Fibroblast of lung (primary cell): Measurements from ENCODE around the gene NEK1. TPM values are rescaled to one million over a fixed set of nuclear protein-coding genes. Genes with fewer than 3 reads are reported as not detected.

Experiments
- DNase-seq, 2 donors: peaks; one replicate each; pipeline versions ENCODE4 v3.0.0 to v3.0.0-alpha.2; 2010; ENCODE audit warnings: low read depth in 2 of 2
- H2AFZ ChIP-seq: 2 replicates; pipeline ENCODE4 v1.5.1; 2012; ENCODE audit warnings: low read length, control low read depth, inconsistent platforms
- H3K27ac ChIP-seq: 2 replicates; pipeline ENCODE4 v1.5.1; 2011; ENCODE audit warnings: low read length, control low read depth; ENCODE audit not compliant: insufficient read depth
- H3K27me3 ChIP-seq: 2 replicates; pipeline ENCODE4 v1.5.1; 2011; ENCODE audit warnings: mild to moderate bottlenecking, low read length; ENCODE audit not compliant: control insufficient read depth, insufficient read depth
- H3K36me3 ChIP-seq: 2 replicates; pipeline ENCODE4 v1.5.1; 2011; ENCODE audit warnings: low read length; ENCODE audit not compliant: control insufficient read depth, insufficient read depth
- H3K4me1 ChIP-seq: 2 replicates; pipeline ENCODE4 v1.5.1; 2011; ENCODE audit warnings: low read length; ENCODE audit not compliant: control insufficient read depth, insufficient read depth; ENCODE audit errors: extremely low read depth
- H3K4me2 ChIP-seq: 2 replicates; pipeline ENCODE4 v1.5.1; 2011; ENCODE audit warnings: low read length, control low read depth; ENCODE audit not compliant: insufficient read depth; ENCODE audit errors: extremely low read depth
- H3K4me3 ChIP-seq, 4 experiments: fragments of 200-600 bp in 1 of 4; sonication (generic) in 1 of 4; replicated peaks in 1 of 4; 2 replicates each; pipeline ENCODE4 v1.5.1; 2011 to 2016; ENCODE audit warnings: low read length in 4 of 4, low read depth in 3 of 4, mild to moderate bottlenecking in 3 of 4, control low read depth in 2 of 4, inconsistent platforms in 1 of 4, mixed read lengths in 1 of 4; ENCODE audit not compliant: insufficient read depth in 1 of 4; ENCODE audit errors: control extremely low read depth in 1 of 4
- H3K79me2 ChIP-seq: 2 replicates; pipeline ENCODE4 v1.5.1; 2012; ENCODE audit warnings: mild to moderate bottlenecking, low read length, inconsistent platforms; ENCODE audit not compliant: control insufficient read depth, insufficient read depth
- H3K9ac ChIP-seq: 2 replicates; pipeline ENCODE4 v1.5.1; 2011; ENCODE audit warnings: mild to moderate bottlenecking, low read length, control low read depth; ENCODE audit not compliant: insufficient read depth
- H3K9me3 ChIP-seq: 2 replicates; pipeline ENCODE4 v1.5.1; 2012; ENCODE audit warnings: low read depth, low read length; ENCODE audit not compliant: control insufficient read depth, insufficient read depth
- H4K20me1 ChIP-seq: 2 replicates; pipeline ENCODE4 v1.5.1; 2011; ENCODE audit warnings: low read length; ENCODE audit not compliant: control insufficient read depth, insufficient read depth; ENCODE audit errors: extremely low read depth
- EZH2 ChIP-seq: IDR thresholded peaks from 2 replicates; pipeline ENCODE4 v1.5.1; 2012; ENCODE audit warnings: low read length, control low read depth, mild to moderate bottlenecking; ENCODE audit errors: missing control alignments
- polyA plus RNA-seq, 2 donors: library from polyadenylated mRNA; depleted of rRNA in 1 of 2; stranded (reverse) in 1 of 2; unstranded in 1 of 2; fragments of >200 nt; gene quantifications; 2 replicates each; pipeline ENCODE4 v1.2.1, GENCODE V29; 2011 to 2012; ENCODE audit warnings: missing spikeins in 1 of 2
- total RNA-seq: library from RNA; depleted of rRNA; stranded (reverse); fragments of >200 nt; gene quantifications from 2 replicates; pipeline ENCODE4 v1.2.1, GENCODE V29; 2014
- TF ChIP-seq, protein P1 (sequence below), 2 donors: IDR thresholded peaks in 1 of 2; conservative IDR thresholded peaks in 1 of 2; 1 replicate in 1 of 2; 2 replicates in 1 of 2; pipeline ENCODE4 v1.5.1; 2011 to 2012; ENCODE audit warnings: low read length in 2 of 2, control low read depth in 1 of 2, inconsistent platforms in 1 of 2, low read depth in 1 of 2, mild to moderate bottlenecking in 1 of 2

The NEK1 gene
- total and polyA plus RNA-seq, 2 donors (not counting 1 experiment from before 2014, with no cell fraction given): 8.6 to 17.0 TPM

DNA sequence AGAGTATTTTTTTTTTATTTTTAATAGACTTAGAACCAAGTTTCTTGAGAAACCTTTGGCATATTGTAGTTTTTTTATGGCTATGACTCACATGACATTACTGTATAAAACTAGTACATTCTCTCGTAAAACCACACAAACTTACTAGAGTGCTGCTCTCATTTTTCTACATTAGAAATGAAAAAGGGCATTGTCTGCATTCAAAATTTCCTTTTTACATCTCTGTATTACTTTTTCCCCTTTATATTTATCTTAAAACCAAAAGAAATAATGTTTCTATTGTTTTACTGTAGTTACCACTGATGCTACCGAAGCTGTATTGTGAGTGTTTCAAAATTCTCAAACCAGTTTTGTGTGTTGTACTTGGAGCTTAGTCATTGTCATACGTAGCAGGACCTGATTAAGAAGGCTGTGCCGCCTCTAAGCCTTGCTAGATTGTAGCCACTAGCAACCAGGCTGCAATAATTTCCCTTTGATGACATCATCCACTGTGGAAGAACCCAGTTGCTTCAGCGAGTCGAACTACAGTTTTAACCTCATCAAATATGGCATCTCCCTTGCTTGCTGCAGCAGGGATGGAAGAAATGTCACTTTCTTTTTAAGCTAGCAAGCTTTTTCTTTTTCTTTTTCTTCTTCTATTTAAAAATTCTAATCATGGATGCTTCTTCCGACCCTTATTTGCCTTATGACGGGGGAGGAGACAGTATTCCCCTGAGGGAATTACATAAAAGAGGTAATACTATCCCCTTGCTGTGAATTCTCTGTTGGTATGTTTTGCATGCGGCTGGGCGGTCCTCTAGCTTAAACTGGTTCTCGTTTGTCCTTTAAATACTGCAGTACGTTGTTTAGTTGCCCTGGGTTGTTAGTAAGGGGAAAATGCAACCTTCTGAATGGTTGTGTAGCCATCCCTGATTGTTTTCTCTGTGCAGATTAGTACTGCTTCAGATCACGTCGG, 47.6 kb upstream of the NEK1 start:
- no peaks in the 10 kb centered on the region for H3K9me3 ChIP-seq
- H3K4me1 ChIP-seq: no peaks in the 10 kb centered on the region
- H3K4me3 ChIP-seq: peak overlapping the region; percentile 63 to 91 (median 66)
- TF ChIP-seq EZH2: no peak
- TF ChIP-seq, protein P1, sequence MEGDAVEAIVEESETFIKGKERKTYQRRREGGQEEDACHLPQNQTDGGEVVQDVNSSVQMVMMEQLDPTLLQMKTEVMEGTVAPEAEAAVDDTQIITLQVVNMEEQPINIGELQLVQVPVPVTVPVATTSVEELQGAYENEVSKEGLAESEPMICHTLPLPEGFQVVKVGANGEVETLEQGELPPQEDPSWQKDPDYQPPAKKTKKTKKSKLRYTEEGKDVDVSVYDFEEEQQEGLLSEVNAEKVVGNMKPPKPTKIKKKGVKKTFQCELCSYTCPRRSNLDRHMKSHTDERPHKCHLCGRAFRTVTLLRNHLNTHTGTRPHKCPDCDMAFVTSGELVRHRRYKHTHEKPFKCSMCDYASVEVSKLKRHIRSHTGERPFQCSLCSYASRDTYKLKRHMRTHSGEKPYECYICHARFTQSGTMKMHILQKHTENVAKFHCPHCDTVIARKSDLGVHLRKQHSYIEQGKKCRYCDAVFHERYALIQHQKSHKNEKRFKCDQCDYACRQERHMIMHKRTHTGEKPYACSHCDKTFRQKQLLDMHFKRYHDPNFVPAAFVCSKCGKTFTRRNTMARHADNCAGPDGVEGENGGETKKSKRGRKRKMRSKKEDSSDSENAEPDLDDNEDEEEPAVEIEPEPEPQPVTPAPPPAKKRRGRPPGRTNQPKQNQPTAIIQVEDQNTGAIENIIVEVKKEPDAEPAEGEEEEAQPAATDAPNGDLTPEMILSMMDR (conservative IDR thresholded peaks at IDR 0.05 in 1 of 2, IDR thresholded peaks at IDR 0.05 in 1 of 2; ENCODE audit: low read depth in 1 of 2, low read length in 2 of 2): no peak
- H3K9ac ChIP-seq: peak overlapping the region; percentile 69
- H3K27me3 ChIP-seq: no peaks in the 10 kb centered on the region
- peak overlapping the region; percentile 70 for H2AFZ ChIP-seq
- peak; percentile 99 for DNase-seq
- H3K27ac ChIP-seq: peak overlapping the region; percentile 96
- no peaks in the 10 kb centered on the region for H4K20me1 ChIP-seq
- H3K36me3 ChIP-seq: no peaks in the 10 kb centered on the region
- peak overlapping the region; percentile 98 for H3K4me2 ChIP-seq
- peaks cover 25% of the 10 kb centered on the region for H3K79me2 ChIP-seq

DNA sequence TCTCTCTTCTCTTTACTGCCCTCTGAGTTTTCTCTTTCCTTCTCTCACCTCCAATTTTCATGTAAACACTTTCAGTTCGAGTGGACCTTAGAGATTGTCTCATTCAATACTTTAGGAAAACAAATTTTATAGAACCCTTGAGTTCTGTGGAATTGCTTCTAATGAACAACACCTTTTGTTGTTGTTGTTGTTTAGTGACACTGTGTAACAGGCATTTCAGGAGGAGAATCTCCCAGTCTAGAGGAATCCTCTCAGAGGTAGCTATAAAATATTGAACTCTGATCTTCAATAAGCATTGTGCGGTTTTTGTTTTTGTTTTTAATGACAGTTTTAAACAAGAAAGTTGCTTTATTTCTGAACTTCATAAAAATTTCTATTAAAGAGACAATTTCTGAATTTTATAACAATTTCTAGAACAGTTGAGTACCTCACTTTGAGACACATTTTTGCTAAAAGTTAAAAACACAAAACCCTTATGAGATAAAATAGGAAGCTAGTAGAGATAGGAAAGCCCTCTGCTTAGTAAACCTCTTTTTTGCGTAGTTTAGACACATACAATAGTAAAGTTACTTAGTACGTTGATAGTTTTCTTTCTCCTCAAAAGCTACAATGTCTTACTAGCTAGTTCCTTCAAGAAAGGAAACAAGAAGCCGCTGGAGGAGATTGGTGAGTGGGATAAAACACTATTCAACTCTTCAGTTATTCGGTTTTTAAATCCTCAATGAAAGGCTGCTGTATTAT, 46.8 kb upstream of the NEK1 start:
- Histone ChIP-seq H3K36me3 (no peaks in the 10 kb centered on the region), H2AFZ (no peak overlapping the region), H4K20me1 (no peaks in the 10 kb centered on the region), H3K27ac (peak overlapping the region; percentile 96), H3K4me1 (no peaks in the 10 kb centered on the region), H3K27me3 (no peaks in the 10 kb centered on the region), H3K9ac (peak overlapping the region; percentile 57), H3K79me2 (peaks cover 24% of the 10 kb centered on the region), H3K4me2 (peak overlapping the region; percentile 98), H3K4me3 (peak overlapping the region; percentile 63 to 91 (median 66)), H3K9me3 (no peaks in the 10 kb centered on the region)
- no peak for DNase-seq
- TF ChIP-seq EZH2: no peak
- TF ChIP-seq, protein P1 (conservative IDR thresholded peaks at IDR 0.05 in 1 of 2, IDR thresholded peaks at IDR 0.05 in 1 of 2; ENCODE audit: low read depth in 1 of 2, low read length in 2 of 2): no peak

DNA sequence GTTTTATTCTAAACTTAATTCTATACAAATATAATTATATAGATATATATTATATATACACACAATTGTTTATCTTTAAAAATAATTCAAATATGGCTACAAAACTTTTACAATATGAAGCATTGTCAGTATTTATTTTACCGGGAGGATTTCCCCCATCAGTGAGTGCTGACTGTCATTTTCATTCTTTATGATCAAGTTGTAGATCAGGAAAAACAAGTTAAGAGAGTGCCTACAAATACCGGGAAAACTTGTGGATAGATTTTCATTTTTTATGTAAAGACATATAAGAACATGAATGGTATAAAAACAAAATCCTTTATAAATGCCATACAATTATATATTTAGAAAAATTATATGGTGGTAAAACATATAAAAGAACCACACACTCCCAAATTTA, 45.8 kb upstream of the NEK1 start:
- Histone ChIP-seq H3K9ac (no peak overlapping the region), H3K4me2 (peak overlapping the region; percentile 37), H3K9me3 (no peaks in the 10 kb centered on the region), H3K27me3 (no peaks in the 10 kb centered on the region), H3K4me1 (no peaks in the 10 kb centered on the region), H3K36me3 (no peaks in the 10 kb centered on the region), H3K4me3 (no peak overlapping the region), H3K79me2 (peaks cover 26% of the 10 kb centered on the region), H4K20me1 (no peaks in the 10 kb centered on the region), H3K27ac (no peak overlapping the region), H2AFZ (no peak overlapping the region)
- TF ChIP-seq, protein P1 (conservative IDR thresholded peaks at IDR 0.05 in 1 of 2, IDR thresholded peaks at IDR 0.05 in 1 of 2; ENCODE audit: low read depth in 1 of 2, low read length in 2 of 2): no peak
- TF ChIP-seq EZH2: no peak
- DNase-seq: no peak
